Activated T-cell treated with anti-CD3 and anti-CD28 coated beads, Interleukin-2, amount 50 U/mL, for 1 hour (primary cell): ENCODE measurements around the gene NRG3.
"Not testable (repeated sequence)": the region's sequence is repeated elsewhere in the genome, so short reads cannot be mapped to it uniquely, and the experiment has no call there.

Source experiments
- DNase-seq: peaks from one replicate; pipeline ENCODE4 v3.0.0-alpha.2; 2020

NRG3 gene

GRCh38 chr10:82621680-82622079, 746.7 kb downstream of the NRG3 start:
- no peak for DNase-seq

GRCh38 chr10:82622479-82622878, 747.5 kb downstream of the NRG3 start:
- no peak for DNase-seq

- DNase-seq = no peak
These were observed 750.7 kb downstream of the NRG3 start for GRCh38 chr10:82625512-82626189.

GRCh38 chr10:82628373-82628772, 753.4 kb downstream of the NRG3 start:
- DNase-seq = no peak

GRCh38 chr10:82643076-82643475, 768.1 kb downstream of the NRG3 start:
- DNase-seq = no peak

GRCh38 chr10:82643601-82644000, 768.6 kb downstream of the NRG3 start:
- no peak for DNase-seq

- no peak for DNase-seq
These were observed 770.2 kb downstream of the NRG3 start for GRCh38 chr10:82645221-82645620.

GRCh38 chr10:82653244-82654155, 778.5 kb downstream of the NRG3 start:
- no peak for DNase-seq

GRCh38 chr10:82660205-82660604, 785.2 kb downstream of the NRG3 start:
- DNase-seq = no peak

- DNase-seq = no peak
These were observed 786.0 kb downstream of the NRG3 start for GRCh38 chr10:82660986-82661385.

GRCh38 chr10:82661701-82662100, 786.7 kb downstream of the NRG3 start:
- DNase-seq = no peak

- no peak for DNase-seq
These were observed 793.4 kb downstream of the NRG3 start for GRCh38 chr10:82668221-82668895.

GRCh38 chr10:82674036-82674435, 799.0 kb downstream of the NRG3 start:
- no peak for DNase-seq

- DNase-seq = not testable (repeated sequence)
These were observed 802.9 kb downstream of the NRG3 start for GRCh38 chr10:82677932-82678331.

- not testable (repeated sequence) for DNase-seq
These were observed 803.5 kb downstream of the NRG3 start for GRCh38 chr10:82678451-82678850.

GRCh38 chr10:82680608-82681007, 805.6 kb downstream of the NRG3 start:
- DNase-seq = no peak

- no peak for DNase-seq
These were observed 809.0 kb downstream of the NRG3 start for GRCh38 chr10:82683945-82684344.

GRCh38 chr10:82685087-82685486, 810.1 kb downstream of the NRG3 start:
- DNase-seq = no peak

GRCh38 chr10:82691211-82691610, 816.2 kb downstream of the NRG3 start:
- DNase-seq = no peak

- DNase-seq = no peak
These were observed 817.5 kb downstream of the NRG3 start for GRCh38 chr10:82692458-82692857.

GRCh38 chr10:82721831-82722230, 846.8 kb downstream of the NRG3 start:
- DNase-seq = no peak

- no peak for DNase-seq
These were observed 847.3 kb downstream of the NRG3 start for GRCh38 chr10:82722273-82722672.

- DNase-seq = no peak
These were observed 861.3 kb downstream of the NRG3 start for GRCh38 chr10:82736305-82736704.

GRCh38 chr10:82737549-82737948, 862.6 kb downstream of the NRG3 start:
- DNase-seq = no peak
